Ovary (tissue), 9 donors: ENCODE measurements around the gene URB2. TPM values are rescaled to one million over a fixed set of nuclear protein-coding genes. Genes with fewer than 3 reads are reported as not detected.

Experiments used
- DNase-seq, 5 donors: peaks; one replicate each; pipeline ENCODE4 v3.0.0-alpha.2; 2019 to 2020
- H3K27ac ChIP-seq, 2 donors: fragments of 200-600 bp; one replicate each; pipeline versions ENCODE4 v1.5.1 to v1.8.0; 2019 to 2022
- H3K27me3 ChIP-seq: fragments of 200-600 bp; one replicate; pipeline ENCODE4 v1.8.0; 2022
- H3K36me3 ChIP-seq: fragments of 200-600 bp; sonication (generic); one replicate; pipeline ENCODE4 v1.5.1; 2019
- H3K4me1 ChIP-seq: one replicate; pipeline ENCODE4 v1.8.1; 2013; ENCODE audit warnings: mild to moderate bottlenecking, moderate library complexity; ENCODE audit not compliant: insufficient read depth
- H3K4me3 ChIP-seq: fragments of 200-600 bp; sonication (generic); one replicate; pipeline ENCODE4 v1.5.1; 2017
- H3K9me3 ChIP-seq, 2 donors: fragments of 200-600 bp in 1 of 2; sonication (generic) in 1 of 2; one replicate each; pipeline versions ENCODE4 v1.5.1 to v1.8.1; 2013 to 2019; ENCODE audit warnings: mild to moderate bottlenecking in 1 of 2, moderate library complexity in 1 of 2
- CTCF ChIP-seq, 3 donors: fragments of 450-650 bp in 2 of 3; fragments of 200-600 bp in 1 of 3; IDR thresholded peaks; one replicate each; pipeline versions ENCODE4 v1.5.1 to v1.8.0; 2016 to 2022; ENCODE audit warnings: antibody characterized with exemption in 3 of 3, mild to moderate bottlenecking in 1 of 3
- EP300 ChIP-seq: sonication (generic); formaldehyde crosslinking; IDR thresholded peaks from one replicate; pipeline ENCODE4 v1.6.1; 2017; ENCODE audit warnings: antibody characterized with exemption
- POLR2A ChIP-seq: fragments of 450-650 bp; IDR thresholded peaks from one replicate; pipeline ENCODE4 v1.6.1; 2017; ENCODE audit warnings: antibody characterized with exemption, mild to moderate bottlenecking, moderate library complexity
- WGBS, 3 donors: extraction: QIAGEN DNeasy Blood & Tissue Kit in 1 of 3; methylation state at CpG; one replicate each; pipeline versions ENCODE4 v1.1.5 to v1.1.7; 2013 to 2017; 5-methylcytosine and 5-hydroxymethylcytosine counted together
- intact Hi-C, 4 donors: fragments of 100-400 bp; cut with DNase I; formaldehyde crosslinking; loops; one replicate each; pipeline versions ENCODE4 v1.11.0 to v1.15.1; 2022 to 2023
- polyA plus RNA-seq, 2 donors: library from polyadenylated mRNA; stranded (reverse); fragments of 200-250 nt in 1 of 2; fragments of 350-450 nt in 1 of 2; fragmentation: Illumina TruSeq in 1 of 2; extraction: RNeasy Lipid Tissue Mini Kit (QIAGEN cat#74804) in 1 of 2; gene quantifications; one replicate each; pipeline ENCODE4 v1.2.3, GENCODE V29; 2013 to 2014
- total RNA-seq, 7 donors: library from RNA; depleted of rRNA in 2 of 7; stranded (reverse); fragments of >200 nt in 2 of 7; fragmentation: NEBNext Ultra II Directional in 3 of 7; extraction: Animal tissue kit (Norgen Biotek cat#: 25700) in 3 of 7; gene quantifications; one replicate each; pipeline versions ENCODE4 v1.1.0 to v1.2.4, GENCODE V29; 2016 to 2023
- donor health status: DM: no; HTN: no; CAD: no; lungs with moderate emphysema.
- donor health status: DM: no; HTN: no; CAD: no.
- donor health status: Bipolar disorder and iron deficiency.
- donor health status: DM: yes; HTN: yes; CAD: no.
- donor health status: DM: no; HTN: no; CAD: no.
- donor health status: DM: yes; HTN: yes; CAD: no.

URB2 gene
- total and polyA plus RNA-seq, 9 donors, result 2.2 to 16.7 (median 8.0) TPM

GRCh38 chr1:229597877-229598276 lies 28.2 kb upstream of the URB2 start:
- no peak overlapping the region for H3K4me3 ChIP-seq
- no peaks in the 10 kb centered on the region for H3K9me3 ChIP-seq
- no peaks in the 10 kb centered on the region for H3K27me3 ChIP-seq
- peaks cover 2% of the 10 kb centered on the region for H3K4me1 ChIP-seq
- DNase-seq, result no peak
- no peak overlapping the region for H3K27ac ChIP-seq
- WGBS, 3 donors, result 64 to 73% (median 68%) methylated on average over 3 of the region's 3 CpGs
- intact Hi-C loops, result no loop called here
- TF ChIP-seq POLR2A, result no peak
- TF ChIP-seq EP300, result no peak
- no peaks in the 10 kb centered on the region for H3K36me3 ChIP-seq

- Histone ChIP-seq H3K9me3 (no peaks in the 10 kb centered on the region), H3K4me3 (no peak overlapping the region), H3K27me3 (no peaks in the 10 kb centered on the region), H3K27ac (no peak overlapping the region), H3K4me1 (peaks cover 2% of the 10 kb centered on the region), H3K36me3 (no peaks in the 10 kb centered on the region)
- WGBS, 3 donors, result 92 to 96% (median 93%) methylated on average over 3 of the region's 3 CpGs
- DNase-seq, result no peak
- TF ChIP-seq POLR2A, result no peak
- TF ChIP-seq CTCF (IDR thresholded peaks at IDR 0.05), result no peak
- no peak for TF ChIP-seq EP300
- intact Hi-C loops, result no loop called here
Observed at GRCh38 chr1:229599218-229599954, 26.7 kb upstream of the URB2 start.

GRCh38 chr1:229600229-229600628 lies 25.8 kb upstream of the URB2 start:
- no peak overlapping the region for H3K4me3 ChIP-seq
- no peaks in the 10 kb centered on the region for H3K27me3 ChIP-seq
- intact Hi-C loops, result no loop called here
- 88 to 93% (median 90%) methylated on average over 5 of the region's 5 CpGs for WGBS, 3 donors
- no peaks in the 10 kb centered on the region for H3K9me3 ChIP-seq
- TF ChIP-seq CTCF (IDR thresholded peaks at IDR 0.05) (no peak), POLR2A (no peak), EP300 (no peak)
- peaks cover 2% of the 10 kb centered on the region for H3K4me1 ChIP-seq
- H3K27ac ChIP-seq, result no peak overlapping the region
- no peaks in the 10 kb centered on the region for H3K36me3 ChIP-seq
- no peak for DNase-seq

GRCh38 chr1:229603371-229604005 lies 22.6 kb upstream of the URB2 start:
- no peaks in the 10 kb centered on the region for H3K27me3 ChIP-seq
- WGBS, 3 donors, result 81 to 87% (median 82%) methylated on average over 7 of the region's 7 CpGs
- intact Hi-C loops, result no loop called here
- no peak for TF ChIP-seq CTCF (IDR thresholded peaks at IDR 0.05)
- TF ChIP-seq EP300, result no peak
- no peak for TF ChIP-seq POLR2A
- no peaks in the 10 kb centered on the region for H3K4me1 ChIP-seq
- no peak for DNase-seq
- H3K9me3 ChIP-seq, result no peaks in the 10 kb centered on the region
- H3K27ac ChIP-seq, result no peak overlapping the region
- no peaks in the 10 kb centered on the region for H3K36me3 ChIP-seq
- H3K4me3 ChIP-seq, result no peak overlapping the region

GRCh38 chr1:229607370-229607769 lies 18.7 kb upstream of the URB2 start:
- H3K27ac ChIP-seq, result no peak overlapping the region
- DNase-seq, result no peak
- TF ChIP-seq CTCF (IDR thresholded peaks at IDR 0.05) (no peak), POLR2A (no peak), EP300 (no peak)
- no peaks in the 10 kb centered on the region for H3K4me1 ChIP-seq
- H3K27me3 ChIP-seq, result no peaks in the 10 kb centered on the region
- WGBS, 3 donors, result 91 to 99% (median 93%) methylated on average over 2 of the region's 2 CpGs
- H3K9me3 ChIP-seq, result no peaks in the 10 kb centered on the region
- no peaks in the 10 kb centered on the region for H3K36me3 ChIP-seq
- no peak overlapping the region for H3K4me3 ChIP-seq
- intact Hi-C loops, result no loop called here
